GM19238 (cell line): ENCODE data around the gene KCNJ10.

Source experiments
- DNase-seq: peaks from one replicate; pipeline ENCODE4 v3.0.0; 2011; ENCODE audit warnings: low spot score; ENCODE audit not compliant: insufficient read length

Gene KCNJ10

DNA sequence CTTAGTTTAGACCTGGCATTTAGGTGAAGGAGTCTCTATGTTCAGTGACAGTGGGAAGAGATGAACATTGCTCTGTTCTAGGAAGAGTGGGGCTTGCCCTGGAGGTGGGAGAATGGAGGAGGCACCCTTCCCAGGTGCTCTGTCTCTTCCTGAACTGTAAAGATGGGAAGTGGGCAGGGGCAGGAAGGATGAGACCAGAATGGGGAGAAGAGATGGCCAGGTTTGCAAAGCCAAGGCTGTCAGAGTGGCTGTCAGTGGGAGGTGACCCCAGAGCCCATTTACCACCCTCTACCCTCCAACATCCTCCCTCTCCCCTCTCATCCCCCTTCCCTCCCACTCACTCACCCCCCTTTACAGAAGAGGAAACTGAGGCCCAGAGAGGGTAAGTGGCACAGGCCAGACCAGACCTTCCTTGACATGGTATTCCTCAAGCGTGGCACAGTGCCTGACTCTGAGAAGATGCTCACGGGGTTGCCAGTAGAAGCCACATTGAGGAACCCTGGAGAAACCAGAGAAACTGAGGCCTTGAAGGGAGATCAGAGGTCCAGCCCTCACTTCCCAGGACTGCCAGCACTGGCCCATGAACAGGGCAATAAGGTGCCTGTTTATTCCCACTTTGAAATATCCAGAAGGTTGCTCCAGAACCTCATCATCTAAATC, 29.9 kb upstream of the KCNJ10 start:
- DNase-seq, result no peak

DNA sequence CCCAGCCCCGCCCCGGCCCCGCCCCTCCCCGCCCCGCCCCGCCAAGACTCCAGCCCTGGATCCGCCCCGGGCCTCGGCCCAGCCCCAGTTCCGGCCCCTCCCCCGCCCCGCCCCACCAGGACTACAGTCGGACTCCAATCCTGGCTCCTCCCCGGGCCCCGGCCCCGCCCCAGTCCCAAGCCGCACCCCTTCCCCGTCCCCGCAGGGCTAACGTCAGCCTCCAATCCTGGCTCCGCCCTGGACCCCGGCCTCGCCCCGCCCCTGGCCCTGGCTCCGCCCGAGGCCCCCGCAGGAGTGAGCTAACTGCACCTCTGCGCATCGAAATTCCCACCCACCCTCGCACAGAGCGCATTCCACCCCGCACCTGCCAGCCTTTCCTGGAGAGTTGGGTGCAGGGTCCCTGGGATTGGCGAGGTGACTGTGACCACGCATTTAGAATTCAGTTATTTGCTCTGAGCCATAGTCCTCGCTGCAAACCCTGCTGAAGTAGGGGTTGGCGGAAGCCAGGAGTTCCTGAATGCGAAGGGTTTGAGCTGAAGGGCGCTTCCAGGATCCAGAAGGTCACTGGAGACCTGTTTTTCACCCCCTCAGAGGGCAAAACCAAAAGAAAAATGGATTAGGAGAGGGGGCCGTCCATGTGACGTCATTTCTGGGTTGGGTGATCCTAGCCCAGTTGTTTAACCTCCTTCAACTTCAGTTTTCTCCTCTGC, 29.0 kb upstream of the KCNJ10 start:
- DNase-seq, result peak; percentile 96

DNA sequence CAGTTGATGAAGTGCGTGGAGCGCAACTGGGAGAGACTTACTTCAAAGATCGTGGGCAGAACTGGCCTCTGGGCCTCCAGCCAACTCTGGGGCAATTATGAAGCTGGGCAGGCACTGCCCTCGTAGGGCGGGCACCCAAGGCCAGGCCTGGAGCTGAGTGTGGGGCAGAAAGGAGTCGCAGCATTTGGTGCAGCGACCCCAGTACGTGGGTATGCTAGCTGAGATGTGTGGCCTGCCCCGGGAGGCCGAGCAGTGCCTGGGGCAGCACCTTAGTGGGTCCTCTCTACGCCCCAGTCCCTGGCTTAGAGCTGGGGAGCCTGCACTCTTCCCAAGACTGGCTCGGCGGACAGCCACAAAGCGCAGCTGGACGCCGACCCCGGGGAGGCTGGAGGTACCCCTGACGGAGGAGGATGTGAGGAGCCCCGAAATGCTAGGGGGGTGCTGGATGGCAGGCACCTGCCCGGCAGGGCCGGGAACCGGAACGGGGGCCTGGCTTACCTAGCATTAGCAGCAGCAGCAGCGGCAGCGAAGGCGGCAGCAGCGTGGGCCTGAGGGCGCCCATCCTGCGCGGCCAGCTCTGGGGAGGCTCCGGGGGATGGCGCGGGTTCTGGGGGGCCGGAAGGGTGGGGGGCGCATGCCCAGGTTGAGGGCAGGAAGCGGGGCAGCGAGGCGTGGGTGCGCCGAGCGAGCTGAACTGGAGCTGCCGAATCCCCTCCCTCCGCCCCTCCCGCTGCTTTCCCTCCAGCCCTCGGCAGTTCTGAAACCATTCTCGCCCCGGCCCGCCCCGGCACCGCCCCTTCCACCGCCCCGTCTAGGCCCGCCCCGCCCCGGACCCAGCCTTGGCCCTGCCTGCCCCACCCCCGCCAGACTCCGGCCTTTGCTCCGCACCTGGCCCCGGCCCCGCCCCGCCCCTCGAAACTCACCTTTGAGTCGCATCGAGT, 28.2 kb upstream of the KCNJ10 start, which contains the start of gene IGSF8:
Gene IGSF8 (minus strand): TSS at position 709 of the 941 bp plus-strand sequence. CDS start 147 bp downstream, at position 562.
- DNase-seq, result peak; percentile 90

DNA sequence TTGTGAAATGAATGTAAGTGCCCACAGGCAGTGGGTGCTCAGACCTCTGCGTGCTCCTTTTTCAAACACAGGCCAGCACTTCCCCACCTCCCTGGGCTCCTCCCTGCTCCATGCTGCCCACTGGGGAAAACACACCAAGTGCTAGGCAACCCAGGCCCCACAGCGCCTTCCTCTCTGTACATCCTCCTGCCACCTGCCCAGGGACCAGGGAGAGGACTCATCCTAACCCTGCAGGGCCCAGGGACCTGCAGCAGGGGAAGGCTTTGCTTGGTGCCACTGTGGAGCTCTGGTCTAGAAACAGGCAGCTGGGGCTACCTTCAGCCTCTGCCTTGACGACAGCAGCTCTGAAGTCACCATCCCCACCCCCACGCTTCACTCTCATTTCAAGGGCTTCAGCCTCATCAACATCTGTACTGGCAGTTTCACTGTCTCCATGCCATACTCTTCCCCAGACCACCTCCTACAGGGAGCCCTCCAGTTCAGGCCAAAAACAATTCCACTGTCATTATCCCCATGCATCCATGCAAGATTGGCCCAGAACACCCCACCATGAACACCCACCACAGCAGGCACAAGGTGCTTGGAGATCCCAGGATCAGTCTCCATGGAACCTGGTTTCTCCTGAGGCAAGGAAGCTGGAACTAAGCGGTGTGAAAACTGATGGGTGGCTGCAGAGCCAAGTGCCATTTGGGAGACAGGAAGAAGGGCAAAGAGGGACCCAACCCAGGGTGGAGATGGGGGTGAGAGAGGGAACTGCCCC, 27.4 kb upstream of the KCNJ10 start:
- no peak for DNase-seq

DNA sequence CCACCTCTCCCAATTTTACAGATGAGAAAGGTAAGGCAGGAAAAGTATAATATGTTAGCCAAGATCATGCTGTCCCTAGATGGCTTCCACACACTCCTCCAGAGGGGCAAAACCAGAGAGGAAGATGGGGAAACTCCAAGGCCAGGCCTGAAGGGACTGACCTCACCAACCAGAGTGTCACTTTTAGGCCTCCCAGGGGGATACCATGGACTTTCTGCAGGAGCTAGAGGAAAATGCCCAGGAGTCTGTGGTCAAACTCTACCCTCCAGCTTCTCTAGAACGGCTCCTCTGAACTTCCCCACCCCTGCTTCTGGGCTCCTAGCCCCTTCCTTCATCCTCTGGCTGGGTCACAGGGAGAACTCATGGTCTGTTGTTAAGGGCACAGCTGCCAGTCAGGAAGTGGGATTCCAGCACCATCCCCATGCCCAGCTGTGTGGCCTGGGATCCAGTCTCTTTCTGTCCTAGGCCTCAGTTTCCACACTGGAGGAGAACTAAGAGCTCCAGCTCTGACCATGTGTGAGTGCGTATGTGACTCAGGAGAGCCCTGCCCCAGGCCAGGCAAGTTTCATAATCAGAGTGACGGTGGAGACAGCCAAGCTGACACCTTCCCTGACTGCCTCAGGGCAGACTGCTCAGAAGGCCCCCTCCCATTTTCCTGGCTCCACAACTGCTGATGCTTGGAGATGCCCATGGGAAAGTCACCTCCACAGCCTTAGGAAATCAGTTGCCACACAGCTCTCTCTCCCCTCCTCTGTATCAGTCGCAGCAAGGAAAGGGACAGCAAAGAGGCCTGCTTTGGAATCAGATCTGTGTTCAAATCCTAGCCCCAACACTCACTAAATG, 26.5 kb upstream of the KCNJ10 start:
- no peak for DNase-seq

DNA sequence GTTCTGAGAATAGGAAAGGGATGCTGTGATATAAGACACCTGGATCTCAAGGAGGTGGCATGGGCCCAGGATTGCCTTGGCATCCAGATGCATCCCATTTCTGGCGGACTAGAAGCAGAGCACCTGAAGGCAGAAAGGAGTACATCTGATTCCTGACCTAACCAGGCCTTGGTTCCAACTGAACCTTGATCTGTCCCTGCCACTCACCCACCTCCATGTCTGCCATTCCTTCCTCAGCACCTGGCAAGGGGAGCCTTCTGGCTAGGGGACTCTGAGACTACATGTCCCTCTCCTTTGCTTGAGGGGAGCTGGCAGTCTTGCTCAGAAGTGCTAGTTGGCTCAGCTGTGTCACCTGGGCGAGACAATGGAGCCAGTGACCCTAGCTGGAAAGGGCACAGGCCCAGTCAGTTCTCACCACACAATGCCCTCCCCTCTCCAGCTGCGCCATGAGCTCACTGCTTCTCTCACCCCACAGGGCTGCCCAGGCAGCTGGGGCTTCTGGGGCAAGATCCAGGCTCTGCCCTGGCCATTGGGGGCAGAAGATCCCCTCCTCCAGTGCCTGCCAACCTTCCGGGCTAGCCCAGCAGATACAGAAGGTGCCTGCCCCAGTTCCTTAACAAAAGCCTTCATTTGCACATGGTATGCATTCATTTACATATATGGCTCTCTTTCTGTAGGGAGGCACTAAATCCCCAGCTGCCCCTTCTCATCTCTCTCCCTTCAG, 25.6 kb upstream of the KCNJ10 start:
- DNase-seq, result no peak

DNA sequence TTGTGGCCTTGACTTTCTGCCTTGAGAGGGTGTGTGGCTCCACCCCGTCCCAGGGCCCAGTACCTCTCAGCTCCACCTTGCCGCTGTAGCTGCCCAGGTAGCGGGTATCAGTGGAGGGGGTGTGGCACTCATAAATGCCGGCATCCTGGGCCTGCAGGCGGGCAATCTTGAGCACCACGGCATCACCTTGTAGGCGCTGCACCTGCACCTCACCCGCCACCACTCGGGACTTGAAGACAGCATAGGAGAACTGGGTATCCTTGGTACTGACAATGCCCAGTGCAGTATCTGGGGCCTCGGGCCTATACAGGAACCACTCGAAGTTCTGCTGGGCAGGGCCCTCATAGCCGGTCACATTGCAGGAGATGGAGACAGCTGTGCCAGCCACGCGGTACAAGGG, 24.8 kb upstream of the KCNJ10 start:
- no peak for DNase-seq

DNA sequence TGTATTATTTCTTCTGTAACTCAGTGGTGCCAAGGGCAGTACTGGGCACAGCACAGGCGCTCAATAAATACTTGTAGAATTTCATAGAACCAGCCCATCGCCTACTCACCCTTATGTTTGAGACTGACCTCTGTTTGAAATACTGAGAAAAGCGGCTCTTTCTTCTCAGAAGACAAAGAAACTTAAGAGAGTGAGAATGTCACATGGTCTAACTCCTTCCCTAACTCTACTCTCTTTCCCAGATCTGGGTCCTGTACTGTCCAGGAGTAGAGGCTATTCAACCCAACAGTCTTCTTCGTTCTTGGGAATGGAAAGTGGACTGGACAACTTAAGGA, 24.3 kb upstream of the KCNJ10 start:
- no peak for DNase-seq

DNA sequence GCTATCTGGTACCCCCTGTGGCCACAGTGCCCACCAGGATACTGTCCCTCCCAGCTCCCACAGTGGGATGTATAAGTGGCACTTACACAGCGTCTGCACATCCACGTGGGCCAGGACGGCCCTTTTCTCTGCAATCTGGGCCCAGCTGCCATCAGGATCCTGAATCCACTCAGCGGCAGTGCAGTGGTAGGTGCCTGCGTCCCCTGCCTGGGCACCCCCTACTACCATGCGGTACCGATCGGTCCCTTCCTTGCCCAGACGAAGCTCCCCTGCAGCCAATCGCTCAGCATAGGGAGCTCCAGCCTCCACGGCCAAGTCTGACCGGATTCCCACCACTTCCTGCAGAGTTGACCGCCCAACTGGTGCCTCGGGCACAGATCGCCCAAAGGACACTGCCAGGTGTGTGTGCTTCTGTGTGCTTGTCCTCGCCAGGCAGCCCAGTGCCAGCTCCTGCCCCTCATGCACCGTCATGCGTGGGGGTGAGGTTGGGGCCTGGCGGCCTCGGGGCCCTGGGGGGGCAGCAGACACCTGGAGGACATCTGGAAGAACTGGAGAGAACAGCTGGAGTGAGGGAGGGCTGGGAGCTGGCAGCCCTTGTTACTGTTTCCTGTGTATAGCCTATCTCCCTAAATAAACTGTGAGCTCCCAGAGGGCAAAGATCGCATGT, 23.8 kb upstream of the KCNJ10 start:
- no peak for DNase-seq

DNA sequence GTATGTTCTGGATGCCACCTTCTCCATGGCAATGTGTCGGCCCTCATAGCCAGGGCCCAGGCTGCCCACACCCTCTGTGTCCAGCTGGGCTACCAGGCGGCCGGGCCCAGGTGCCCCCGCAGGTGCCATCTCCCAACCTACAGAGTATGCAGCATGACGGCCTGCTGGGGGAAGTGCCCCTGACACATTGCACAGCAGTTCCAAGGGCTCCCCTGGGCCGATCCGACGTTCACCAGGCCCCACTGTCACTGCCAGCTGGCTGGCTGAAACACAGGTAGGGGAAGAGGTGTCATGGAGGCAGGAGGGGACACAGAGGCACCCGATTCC, 23.1 kb upstream of the KCNJ10 start:
- no peak for DNase-seq

DNA sequence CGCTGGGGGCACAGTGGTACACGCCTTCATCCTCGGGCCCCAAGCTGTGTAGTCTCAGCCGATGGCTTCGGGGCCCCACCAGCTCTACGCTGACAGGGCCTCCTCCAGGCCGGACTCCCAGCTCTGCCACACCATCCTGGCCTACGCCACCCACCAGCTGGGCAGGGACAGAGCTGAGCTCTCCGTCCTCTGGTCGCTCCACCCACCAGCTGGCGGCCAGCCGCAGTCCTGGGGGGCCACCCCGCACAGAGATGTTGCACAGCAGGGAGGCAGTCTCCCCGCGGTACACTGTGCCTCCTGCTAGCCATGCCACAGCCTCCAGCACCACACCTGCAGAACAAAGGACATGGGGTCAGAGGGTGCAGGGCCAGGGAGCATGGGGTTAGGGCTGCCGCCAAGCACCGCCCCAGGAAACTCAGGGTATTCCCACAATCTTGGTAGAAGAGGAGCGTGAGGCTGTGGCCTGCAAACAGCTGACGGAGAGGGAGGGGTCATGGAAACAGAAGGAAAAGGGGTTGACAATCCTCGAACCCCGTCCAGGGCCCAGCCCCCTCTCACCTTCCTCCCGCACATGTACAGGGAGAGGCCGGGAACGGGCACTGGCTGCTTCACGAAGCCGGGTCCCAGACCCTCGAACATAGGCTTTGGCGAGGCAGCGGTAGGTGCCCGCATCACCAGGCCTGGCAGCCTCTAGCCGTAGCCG, 22.6 kb upstream of the KCNJ10 start:
- no peak for DNase-seq

DNA sequence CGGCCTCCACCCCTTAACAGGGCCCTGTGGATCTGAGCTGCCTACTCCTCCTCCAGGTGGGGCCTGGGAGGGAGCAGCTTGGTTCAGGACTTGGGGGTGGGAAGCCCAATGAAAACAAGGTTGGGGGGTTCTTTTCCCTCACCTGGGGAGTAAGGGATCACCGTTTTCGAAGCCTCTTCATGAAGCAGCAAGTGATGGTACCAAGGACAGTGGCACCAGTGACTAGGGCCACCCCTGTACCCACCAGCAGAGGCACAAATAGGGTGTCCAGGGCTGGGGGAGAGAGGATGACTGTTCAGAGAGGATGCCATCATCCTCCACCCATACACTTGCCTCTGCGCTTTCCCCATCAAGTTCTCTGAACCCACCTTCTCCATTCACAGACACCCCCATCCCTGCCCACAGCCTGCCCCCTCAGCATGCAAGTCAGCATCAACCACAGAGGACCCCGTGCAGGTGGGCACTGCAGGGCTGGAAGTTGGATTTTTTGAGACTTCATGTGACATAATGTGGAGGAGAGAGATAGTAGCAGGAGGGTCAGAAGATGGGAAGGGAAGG, 21.8 kb upstream of the KCNJ10 start:
- no peak for DNase-seq

DNA sequence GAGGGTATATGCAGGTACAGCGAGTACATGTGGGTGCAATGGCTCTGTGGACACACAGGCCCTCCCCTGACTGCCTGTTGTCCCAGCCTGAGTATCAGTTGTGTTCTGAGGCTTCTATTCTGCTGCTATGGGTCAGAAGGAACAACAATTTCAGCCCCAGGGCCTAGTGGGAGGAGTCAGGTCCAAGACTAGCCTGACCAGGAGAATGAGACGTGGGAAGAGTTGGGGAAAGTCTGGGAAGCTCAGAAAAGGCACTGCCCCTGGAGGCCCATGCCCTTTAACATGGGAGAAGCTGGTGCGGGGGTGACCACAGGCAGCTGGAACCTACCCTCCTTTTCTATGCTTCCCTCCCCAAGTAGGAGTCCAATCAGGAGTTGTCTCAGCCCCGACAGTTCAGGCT, 20.8 kb upstream of the KCNJ10 start:
- DNase-seq, result no peak

DNA sequence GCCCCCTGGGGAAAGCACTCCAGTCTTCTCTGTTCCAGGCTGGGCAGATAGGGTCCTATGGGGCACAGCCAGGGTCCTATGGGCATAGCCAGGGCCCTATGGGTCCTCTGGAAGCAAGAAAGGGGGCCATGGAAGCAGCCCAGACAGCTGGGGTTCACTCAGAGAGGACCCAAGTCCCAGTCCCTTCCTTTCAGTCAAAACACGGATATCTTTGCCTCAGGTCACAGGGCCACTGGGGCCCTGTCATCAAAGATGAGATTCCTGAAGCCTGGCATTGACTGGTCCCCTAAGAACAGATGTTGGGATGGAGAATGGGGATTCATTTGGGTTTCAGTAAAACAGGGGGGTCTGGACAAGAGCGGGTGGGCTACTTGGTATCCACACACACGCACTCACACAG, 19.9 kb upstream of the KCNJ10 start:
- DNase-seq, result no peak

DNA sequence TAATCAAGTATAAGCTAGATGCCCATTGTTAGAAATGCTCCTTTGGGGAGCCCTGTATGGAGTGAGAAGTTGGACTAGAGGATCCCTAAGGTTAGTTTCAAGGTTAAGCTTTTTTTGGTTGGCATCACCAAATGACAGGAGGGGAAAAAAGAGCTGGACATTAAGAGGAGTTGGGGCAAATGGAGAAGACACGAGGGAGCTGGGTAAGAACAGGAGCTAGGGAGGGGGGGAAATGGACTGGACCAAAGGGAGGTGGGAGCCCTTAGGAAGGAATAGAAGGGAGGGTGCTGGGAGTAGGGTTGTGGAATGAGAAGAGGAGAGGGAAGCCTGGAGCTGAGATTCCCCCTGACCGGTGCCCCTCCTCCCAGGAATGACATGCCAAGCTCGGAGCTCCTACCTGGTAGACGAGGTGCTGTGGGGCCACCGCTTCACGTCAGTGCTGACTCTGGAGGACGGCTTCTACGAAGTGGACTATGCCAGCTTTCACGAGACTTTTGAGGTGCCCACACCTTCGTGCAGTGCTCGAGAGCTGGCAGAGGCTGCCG, 17.2 kb upstream of the KCNJ10 start:
- no peak for DNase-seq

DNA sequence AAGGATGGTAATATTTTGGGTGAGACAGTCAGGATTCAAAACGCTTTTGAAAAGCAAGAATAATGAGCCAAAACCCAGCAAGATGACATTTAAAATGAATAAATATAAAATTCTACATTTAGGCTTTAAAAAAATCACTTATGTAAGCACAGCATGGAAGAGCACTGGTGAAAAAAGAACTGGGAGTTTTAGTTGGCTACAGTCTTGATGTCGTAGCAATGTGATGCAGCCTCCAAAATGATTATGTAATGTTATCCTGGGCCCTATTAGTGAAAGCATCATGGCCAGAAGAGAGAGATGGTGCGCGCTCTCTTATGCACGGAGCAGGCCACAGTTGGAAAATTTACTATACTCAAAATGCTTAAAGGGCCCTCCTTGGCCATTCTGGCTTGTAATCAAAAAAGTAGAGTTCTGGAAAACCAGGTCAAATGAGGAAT, 16.5 kb upstream of the KCNJ10 start:
- DNase-seq, result no peak

DNA sequence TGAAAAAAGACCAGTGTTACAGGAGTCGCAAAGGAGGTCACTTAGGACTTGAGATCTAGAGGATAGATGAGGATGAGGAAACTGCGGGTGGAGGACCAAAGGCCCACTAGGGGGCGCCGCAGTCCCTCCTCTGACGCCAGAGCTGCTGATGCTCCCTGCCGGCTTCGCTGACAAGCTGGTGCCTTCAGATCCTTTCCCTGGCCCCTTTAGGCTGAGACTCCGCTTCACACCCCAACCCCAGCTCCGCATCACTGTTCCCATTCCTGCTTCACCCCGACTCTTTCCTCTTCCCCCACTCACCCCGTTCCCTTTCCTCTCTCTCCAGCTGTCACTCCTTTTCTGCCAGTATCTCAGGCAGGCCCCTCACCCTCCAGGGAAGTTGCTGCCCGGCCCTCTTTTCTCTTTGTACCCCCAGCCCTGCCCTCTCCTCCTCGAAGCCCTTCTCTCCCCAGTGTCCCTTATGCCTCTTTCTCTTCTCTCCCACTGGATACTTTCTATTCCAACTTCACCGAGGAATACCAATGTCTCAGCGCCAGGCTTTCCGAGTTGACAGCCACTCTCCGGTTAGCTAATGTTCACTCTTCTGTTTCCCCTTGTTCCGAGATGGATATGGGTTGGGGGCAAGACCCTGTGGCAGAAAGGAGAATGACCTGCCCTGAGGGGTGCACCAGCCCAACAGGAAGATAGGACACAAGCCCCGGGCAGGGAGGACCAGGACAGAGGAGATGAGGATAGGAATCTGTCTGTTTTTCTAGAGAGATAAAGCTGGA, 15.9 kb upstream of the KCNJ10 start:
- DNase-seq, result peak; percentile 89
